Mammary epithelial cell (primary cell): ENCODE measurements around the gene MMS19.

Experiments
- CTCF ChIP-seq, 2 donors: IDR thresholded peaks in 1 of 2; conservative IDR thresholded peaks in 1 of 2; 2 replicates each; pipeline ENCODE4 v1.5.1; 2011 to 2012; ENCODE audit warnings: inconsistent platforms in 2 of 2, low read length in 2 of 2, mild to moderate bottlenecking in 2 of 2, control low read depth in 1 of 2, low read depth in 1 of 2; ENCODE audit not compliant: insufficient read depth in 1 of 2; ENCODE audit errors: extremely low read depth in 1 of 2
- EZH2 ChIP-seq: IDR thresholded peaks from 2 replicates; pipeline ENCODE4 v1.6.1; 2012; ENCODE audit warnings: low read length, inconsistent platforms, borderline replicate concordance

GRCh38 chr10:97529685-97530465, 31.7 kb upstream of the MMS19 start:
- TF ChIP-seq CTCF (conservative IDR thresholded peaks at IDR 0.05 in 1 of 2, IDR thresholded peaks at IDR 0.05 in 1 of 2; ENCODE audit: extremely low read depth in 1 of 2, insufficient read depth in 1 of 2, low read depth in 1 of 2, low read length in 2 of 2), result no peak
- TF ChIP-seq EZH2, result no peak
